Adrenal gland (tissue), 5 donors: ENCODE measurements around the gene ZNF543.

Experiments
- POLR2A ChIP-seq, 2 donors: fragments of 450-650 bp; IDR thresholded peaks; one replicate each; pipeline ENCODE4 v1.6.1; 2017; ENCODE audit warnings: antibody characterized with exemption in 2 of 2, mild to moderate bottlenecking in 2 of 2, moderate library complexity in 1 of 2
- TF ChIP-seq, protein P1 (sequence below), 6 experiments: fragments of 450-650 bp in 4 of 6; fragments of 200-600 bp in 2 of 6; sonication (generic) in 1 of 6; IDR thresholded peaks; 1 replicate in 5 of 6; 2 replicates in 1 of 6; pipeline versions ENCODE4 v1.5.1 to v1.8.0; 2016 to 2021; ENCODE audit warnings: antibody characterized with exemption in 6 of 6, mild to moderate bottlenecking in 2 of 6, moderate library complexity in 1 of 6
- donor health status: DM: no; HTN: no; CAD: no.

GRCh38 chr19:57310792-57311191 is 9.5 kb upstream of the ZNF543 start:
- TF ChIP-seq, protein P1, sequence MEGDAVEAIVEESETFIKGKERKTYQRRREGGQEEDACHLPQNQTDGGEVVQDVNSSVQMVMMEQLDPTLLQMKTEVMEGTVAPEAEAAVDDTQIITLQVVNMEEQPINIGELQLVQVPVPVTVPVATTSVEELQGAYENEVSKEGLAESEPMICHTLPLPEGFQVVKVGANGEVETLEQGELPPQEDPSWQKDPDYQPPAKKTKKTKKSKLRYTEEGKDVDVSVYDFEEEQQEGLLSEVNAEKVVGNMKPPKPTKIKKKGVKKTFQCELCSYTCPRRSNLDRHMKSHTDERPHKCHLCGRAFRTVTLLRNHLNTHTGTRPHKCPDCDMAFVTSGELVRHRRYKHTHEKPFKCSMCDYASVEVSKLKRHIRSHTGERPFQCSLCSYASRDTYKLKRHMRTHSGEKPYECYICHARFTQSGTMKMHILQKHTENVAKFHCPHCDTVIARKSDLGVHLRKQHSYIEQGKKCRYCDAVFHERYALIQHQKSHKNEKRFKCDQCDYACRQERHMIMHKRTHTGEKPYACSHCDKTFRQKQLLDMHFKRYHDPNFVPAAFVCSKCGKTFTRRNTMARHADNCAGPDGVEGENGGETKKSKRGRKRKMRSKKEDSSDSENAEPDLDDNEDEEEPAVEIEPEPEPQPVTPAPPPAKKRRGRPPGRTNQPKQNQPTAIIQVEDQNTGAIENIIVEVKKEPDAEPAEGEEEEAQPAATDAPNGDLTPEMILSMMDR (IDR thresholded peaks at IDR 0.05) = no peak
- no peak for TF ChIP-seq POLR2A (IDR thresholded peaks at IDR 0.05)
